ENCODE results near the gene FUT2.
"Not testable (repeated sequence)": the region's sequence is repeated elsewhere in the genome, so short reads cannot be mapped to it uniquely, and the experiment has no call there.

GRCh38 chr19:48686637-48687036 lies 9.1 kb upstream of the FUT2 start:
- not testable (repeated sequence) for TF ChIP-seq CSRNP1 (CRISPR knock-in tag; IDR thresholded peaks at IDR 0.05); ZNF251 (CRISPR knock-in tag; IDR thresholded peaks at IDR 0.05); ZNF333 (CRISPR knock-in tag; IDR thresholded peaks at IDR 0.05; ENCODE audit: borderline replicate concordance); ATF5 (CRISPR knock-in tag; IDR thresholded peaks at IDR 0.05; ENCODE audit: low read depth); IRF1 (CRISPR knock-in tag; IDR thresholded peaks at IDR 0.05; ENCODE audit: low read depth); ZNF512 (CRISPR knock-in tag; IDR thresholded peaks at IDR 0.05); CTCF (CRISPR knock-in tag; IDR thresholded peaks at IDR 0.05); CHD2 (IDR thresholded peaks at IDR 0.05; ENCODE audit: low read depth, low read length)
